ENCODE results near the gene TRIO. TPM values are rescaled to one million over a fixed set of nuclear protein-coding genes. Genes with fewer than 3 reads are reported as not detected.

Gene TRIO
- total and polyA plus RNA-seq, 2 donors (not counting 3 experiments of a cell fraction or from before 2014, with no cell fraction given), result 82.9 to 248 TPM

GRCh38 chr5:14365831-14366430 is 222.8 kb downstream of the TRIO start:
- POLR2A ChIA-PET, result no interaction called here
- intact Hi-C loops (cut with micrococcal nuclease) (no loop called here), dilution Hi-C loops (cut with MboI; ENCODE audit: extremely low pct_ligation_motif_present, low sequenced_read_pairs) (no loop called here)
- Histone ChIP-seq H3K79me2 (ENCODE audit: control insufficient read depth, insufficient read depth, low read length) (peaks cover 2% of the 10 kb centered on the region), H3K27me3 (ENCODE audit: control insufficient read depth in 2 of 2, insufficient read depth in 2 of 2, low read length in 2 of 2) (no peaks in the 10 kb centered on the region), H3K9me3 (replicated peaks; ENCODE audit: control insufficient read depth, insufficient read depth, low read length) (no peaks in the 10 kb centered on the region), H3K9ac (replicated peaks; ENCODE audit: extremely low read depth, insufficient read depth, low read length) (no peak overlapping the region), H3K36me3 (ENCODE audit: control insufficient read depth in 2 of 2, extremely low read depth in 1 of 2, insufficient read depth in 2 of 2, low read length in 2 of 2) (peaks cover 51 to 52% of the 10 kb centered on the region in 2 experiments), H3K4me2 (ENCODE audit: insufficient read depth, low read length) (no peak overlapping the region), H3K4me3 (replicated peaks in 1 of 3; ENCODE audit: insufficient read depth in 1 of 3, low read depth in 1 of 3, low read length in 3 of 3) (no peak overlapping the region), H4K20me1 (replicated peaks; ENCODE audit: control insufficient read depth, extremely low read depth, insufficient read depth, low read length) (peaks cover 3% of the 10 kb centered on the region), H3K9me1 (replicated peaks; ENCODE audit: control insufficient read depth, extremely low read depth, insufficient read depth, low read length) (no peaks in the 10 kb centered on the region), H2AFZ (ENCODE audit: low read depth, low read length) (no peak overlapping the region), H3K4me1 (ENCODE audit: control insufficient read depth, extremely low read depth, insufficient read depth, low read length) (no peaks in the 10 kb centered on the region), H3K27ac (ENCODE audit: insufficient read depth, low read depth, low read length) (no peak overlapping the region)
- FAIRE-seq (no peak), DNase-seq (ENCODE audit: low read depth, low spot score) (no peak)
- BruUV-seq (replicated peaks), result no TSS peak
- TF ChIP-seq FOS (IDR thresholded peaks at IDR 0.05; ENCODE audit: borderline replicate concordance, insufficient read depth, low read length), result no peak
- TF ChIP-seq, protein P1, sequence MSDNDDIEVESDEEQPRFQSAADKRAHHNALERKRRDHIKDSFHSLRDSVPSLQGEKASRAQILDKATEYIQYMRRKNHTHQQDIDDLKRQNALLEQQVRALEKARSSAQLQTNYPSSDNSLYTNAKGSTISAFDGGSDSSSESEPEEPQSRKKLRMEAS (IDR thresholded peaks at IDR 0.05; ENCODE audit: insufficient read depth, insufficient read length), result no peak
- no peak for TF ChIP-seq EZH2 (IDR thresholded peaks at IDR 0.05; ENCODE audit: borderline replicate concordance, low read depth, low read length, severe bottlenecking)
- no peak for TF ChIP-seq POLR2A (IDR thresholded peaks at IDR 0.05; ENCODE audit: low read depth, low read length)
- TF ChIP-seq, protein P2, sequence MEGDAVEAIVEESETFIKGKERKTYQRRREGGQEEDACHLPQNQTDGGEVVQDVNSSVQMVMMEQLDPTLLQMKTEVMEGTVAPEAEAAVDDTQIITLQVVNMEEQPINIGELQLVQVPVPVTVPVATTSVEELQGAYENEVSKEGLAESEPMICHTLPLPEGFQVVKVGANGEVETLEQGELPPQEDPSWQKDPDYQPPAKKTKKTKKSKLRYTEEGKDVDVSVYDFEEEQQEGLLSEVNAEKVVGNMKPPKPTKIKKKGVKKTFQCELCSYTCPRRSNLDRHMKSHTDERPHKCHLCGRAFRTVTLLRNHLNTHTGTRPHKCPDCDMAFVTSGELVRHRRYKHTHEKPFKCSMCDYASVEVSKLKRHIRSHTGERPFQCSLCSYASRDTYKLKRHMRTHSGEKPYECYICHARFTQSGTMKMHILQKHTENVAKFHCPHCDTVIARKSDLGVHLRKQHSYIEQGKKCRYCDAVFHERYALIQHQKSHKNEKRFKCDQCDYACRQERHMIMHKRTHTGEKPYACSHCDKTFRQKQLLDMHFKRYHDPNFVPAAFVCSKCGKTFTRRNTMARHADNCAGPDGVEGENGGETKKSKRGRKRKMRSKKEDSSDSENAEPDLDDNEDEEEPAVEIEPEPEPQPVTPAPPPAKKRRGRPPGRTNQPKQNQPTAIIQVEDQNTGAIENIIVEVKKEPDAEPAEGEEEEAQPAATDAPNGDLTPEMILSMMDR (IDR thresholded peaks at IDR 0.05; ENCODE audit: extremely low read depth in 1 of 2, insufficient read depth in 1 of 2, low read depth in 1 of 2, low read length in 2 of 2), result no peak
- TF ChIP-seq GATA2 (IDR thresholded peaks at IDR 0.05; ENCODE audit: insufficient read depth, insufficient read length, low read depth, low read length), result no peak
- no peak for TF ChIP-seq MYC (IDR thresholded peaks at IDR 0.05; ENCODE audit: low read depth, low read length)
- no peak for TF ChIP-seq JUN (IDR thresholded peaks at IDR 0.05; ENCODE audit: borderline replicate concordance, insufficient read depth, insufficient read length, low read depth)
- no peak for TF ChIP-seq POLR2AphosphoS5 (IDR thresholded peaks at IDR 0.05; ENCODE audit: insufficient read depth, low read depth, low read length)
- CTCF ChIA-PET, result interaction anchor here (1.3 to 3.7 kb wide), 2 partner anchors 14 to 282 kb away, joined by 5 to 36 read pairs; no protein-coding TSS in a partner anchor
